CD14-positive monocyte (primary cell): ENCODE measurements around the gene GNPTG. TPM values are rescaled to one million over a fixed set of nuclear protein-coding genes. Genes with fewer than 3 reads are reported as not detected.

Source experiments
- DNase-seq, 3 donors: peaks; one replicate each; pipeline ENCODE4 v3.0.0-alpha.2; 2011 to 2022
- H2AFZ ChIP-seq: 2 replicates; pipeline ENCODE4 v1.6.0; 2012; ENCODE audit warnings: mild to moderate bottlenecking, low read depth, low read length, inconsistent platforms; ENCODE audit not compliant: insufficient read depth, poor library complexity, severe bottlenecking
- H3K27ac ChIP-seq, 2 donors: 1 replicate in 1 of 2; 2 replicates in 1 of 2; pipeline ENCODE4 v1.5.1; 2012 to 2013; ENCODE audit warnings: low read length in 2 of 2, control low read depth in 1 of 2, inconsistent platforms in 1 of 2, low read depth in 1 of 2, mild to moderate bottlenecking in 1 of 2
- H3K27me3 ChIP-seq, 2 donors: one replicate each; pipeline versions ENCODE4 v1.6.0 to v1.6.1; 2011 to 2013; ENCODE audit warnings: low read length in 2 of 2; ENCODE audit not compliant: control insufficient read depth in 2 of 2, insufficient read depth in 2 of 2
- H3K36me3 ChIP-seq, 2 donors: replicated peaks in 1 of 2; 1 replicate in 1 of 2; 2 replicates in 1 of 2; pipeline versions ENCODE4 v1.5.1 to v1.6.1; 2012 to 2013; ENCODE audit warnings: low read length in 2 of 2, control low read depth in 1 of 2, inconsistent platforms in 1 of 2, mild to moderate bottlenecking in 1 of 2; ENCODE audit not compliant: insufficient read depth in 2 of 2, control insufficient read depth in 1 of 2
- H3K4me1 ChIP-seq, 2 donors: 1 replicate in 1 of 2; 2 replicates in 1 of 2; pipeline versions ENCODE4 v1.5.1 to v1.6.1; 2012 to 2013; ENCODE audit warnings: low read length in 2 of 2, control low read depth in 1 of 2, inconsistent platforms in 1 of 2, mild to moderate bottlenecking in 1 of 2, moderate library complexity in 1 of 2; ENCODE audit not compliant: insufficient read depth in 2 of 2, control insufficient read depth in 1 of 2
- H3K4me2 ChIP-seq: replicated peaks from 2 replicates; pipeline ENCODE3; 2012; ENCODE audit warnings: low read length, moderate library complexity, mild to moderate bottlenecking; ENCODE audit not compliant: poor library complexity, severe bottlenecking; ENCODE audit errors: extremely low read depth
- H3K4me3 ChIP-seq, 3 experiments: fragments of 200-600 bp in 1 of 3; sonication (generic) in 1 of 3; replicated peaks in 1 of 3; 1 replicate in 2 of 3; 2 replicates in 1 of 3; pipeline ENCODE4 v1.5.1; 2011 to 2013; ENCODE audit warnings: low read length in 3 of 3, mild to moderate bottlenecking in 3 of 3, control low read depth in 2 of 3, low read depth in 2 of 3, inconsistent platforms in 1 of 3, moderate library complexity in 1 of 3
- H3K79me2 ChIP-seq: 2 replicates; pipeline ENCODE4 v1.6.0; 2012; ENCODE audit warnings: mild to moderate bottlenecking, control low read depth, inconsistent platforms, low read length, moderate library complexity; ENCODE audit not compliant: insufficient read depth
- H3K9ac ChIP-seq: 2 replicates; pipeline ENCODE4 v1.6.0; 2017; ENCODE audit warnings: low read length, mild to moderate bottlenecking; ENCODE audit not compliant: insufficient read depth, poor library complexity, severe bottlenecking
- H3K9me3 ChIP-seq, 2 donors: replicated peaks in 1 of 2; 1 replicate in 1 of 2; 2 replicates in 1 of 2; pipeline versions ENCODE4 v1.5.1 to v1.6.1; 2012 to 2013; ENCODE audit warnings: low read length in 2 of 2, control low read depth in 1 of 2; ENCODE audit not compliant: control insufficient read depth in 1 of 2, insufficient read depth in 1 of 2
- H4K20me1 ChIP-seq: 2 replicates; pipeline ENCODE4 v1.6.0; 2012; ENCODE audit warnings: mild to moderate bottlenecking, low read length, control low read depth, moderate library complexity; ENCODE audit not compliant: insufficient read depth
- H3K27ac Mint-ChIP-seq, 7 donors: one replicate each; pipeline ENCODE4 v1.8.0; 2020; ENCODE audit warnings: mild to moderate bottlenecking in 7 of 7, mixed read lengths in 7 of 7, moderate library complexity in 6 of 7, inconsistent platforms in 2 of 7
- H3K27me3 Mint-ChIP-seq, 3 donors: one replicate each; pipeline ENCODE4 v1.8.0; 2021 to 2022; ENCODE audit warnings: low read depth in 3 of 3, mild to moderate bottlenecking in 3 of 3, mixed read lengths in 3 of 3, moderate library complexity in 3 of 3, inconsistent platforms in 1 of 3
- H3K36me3 Mint-ChIP-seq, 2 donors: one replicate each; pipeline ENCODE4 v1.8.0; 2020; ENCODE audit warnings: mixed read lengths in 2 of 2, inconsistent platforms in 1 of 2, mild to moderate bottlenecking in 1 of 2
- H3K4me1 Mint-ChIP-seq: one replicate; pipeline ENCODE4 v1.8.0; 2020; ENCODE audit warnings: mild to moderate bottlenecking, mixed read lengths
- H3K4me3 Mint-ChIP-seq, 2 donors: one replicate each; pipeline ENCODE4 v1.8.0; 2020; ENCODE audit warnings: mild to moderate bottlenecking in 2 of 2, mixed read lengths in 2 of 2, moderate library complexity in 1 of 2
- H3K9me3 Mint-ChIP-seq, 7 donors: one replicate each; pipeline ENCODE4 v1.8.0; 2020 to 2022; ENCODE audit warnings: mixed read lengths in 7 of 7, mild to moderate bottlenecking in 6 of 7, moderate library complexity in 6 of 7, inconsistent platforms in 2 of 7
- CTCF ChIP-seq: fragments of 200-600 bp; IDR thresholded peaks from one replicate; pipeline ENCODE4 v1.8.0; 2022; ENCODE audit warnings: antibody characterized with exemption, mild to moderate bottlenecking
- WGBS: methylation state at CpG from one replicate; pipeline ENCODE4 v1.1.5; 2013; ENCODE audit warnings: missing lambda C conversion rate; ENCODE audit not compliant: insufficient coverage; 5-methylcytosine and 5-hydroxymethylcytosine counted together
- intact Hi-C, 2 donors: fragments of 100-400 bp; cut with micrococcal nuclease; formaldehyde crosslinking; loops; one replicate each; pipeline versions ENCODE4 v1.15.0 to v1.15.1; 2023
- polyA plus RNA-seq, 3 donors: library from polyadenylated mRNA; depleted of rRNA in 1 of 3; unstranded in 2 of 3; stranded (reverse) in 1 of 3; fragments of 300-500 nt in 2 of 3; fragments of >200 nt in 1 of 3; fragmentation: Illumina TruSeq in 2 of 3; gene quantifications; 1 replicate in 2 of 3; 2 replicates in 1 of 3; pipeline ENCODE4 v1.2.3, GENCODE V29; 2012 to 2021

Gene GNPTG
- polyA plus RNA-seq, 3 donors = 74.7 to 130 (median 82.5) TPM

- Mint-ChIP-seq H3K27ac (peak overlapping the region in 1 of 7 donors; percentile 42), H3K27me3 (peaks cover 0 to 1% (median 0%) of the 10 kb centered on the region in 3 donors), H3K36me3 (peaks cover 51 to 88% of the 10 kb centered on the region in 2 donors), H3K9me3 (no peaks in the 10 kb centered on the region), H3K4me3 (no peak overlapping the region), H3K4me1 (no peaks in the 10 kb centered on the region)
- Histone ChIP-seq H3K4me1 (no peaks in the 10 kb centered on the region), H3K9me3 (no peaks in the 10 kb centered on the region), H3K27me3 (no peaks in the 10 kb centered on the region), H3K27ac (no peak overlapping the region), H3K9ac (no peak overlapping the region), H3K4me3 (no peak overlapping the region), H4K20me1 (peaks cover 88% of the 10 kb centered on the region), H2AFZ (no peak overlapping the region), H3K79me2 (peaks cover 40% of the 10 kb centered on the region), H3K36me3 (peaks cover 72 to 90% of the 10 kb centered on the region in 2 donors), H3K4me2 (no peak overlapping the region)
- peak; percentile 92 for TF ChIP-seq CTCF
- WGBS = 41% methylated on average over 16 of the region's 18 CpGs
- DNase-seq = peak; percentile 24 to 51 (median 35)
- intact Hi-C loops = no loop called here
These were observed 11.8 kb downstream of the GNPTG start for GRCh38 chr16:1363501-1364041.

GRCh38 chr16:1364510-1364909 lies 12.8 kb downstream of the GNPTG start:
- H3K4me1 Mint-ChIP-seq = no peaks in the 10 kb centered on the region
- Histone ChIP-seq H3K9ac (no peak overlapping the region), H3K4me1 (no peaks in the 10 kb centered on the region), H2AFZ (no peak overlapping the region), H3K4me3 (no peak overlapping the region), H4K20me1 (peaks cover 79% of the 10 kb centered on the region), H3K9me3 (no peaks in the 10 kb centered on the region), H3K36me3 (peaks cover 70 to 84% of the 10 kb centered on the region in 2 donors), H3K27ac (no peak overlapping the region), H3K27me3 (no peaks in the 10 kb centered on the region), H3K79me2 (peaks cover 33% of the 10 kb centered on the region), H3K4me2 (no peak overlapping the region)
- no peak overlapping the region for H3K27ac Mint-ChIP-seq
- no peak for TF ChIP-seq CTCF
- peaks cover 0 to 1% (median 0%) of the 10 kb centered on the region in 3 donors for H3K27me3 Mint-ChIP-seq
- 86% methylated on average over 16 of the region's 22 CpGs for WGBS
- peaks cover 48 to 85% of the 10 kb centered on the region in 2 donors for H3K36me3 Mint-ChIP-seq
- intact Hi-C loops = no loop called here
- no peaks in the 10 kb centered on the region for H3K9me3 Mint-ChIP-seq
- no peak overlapping the region for H3K4me3 Mint-ChIP-seq
- no peak for DNase-seq
